Osteoblast (primary cell): Measurements from ENCODE around the gene MED13L. TPM values are rescaled to one million over a fixed set of nuclear protein-coding genes. Genes with fewer than 3 reads are reported as not detected.

Experiments used
- DNase-seq: peaks from one replicate; pipeline ENCODE4 v3.0.0; 2011; ENCODE audit warnings: low spot score, mixed read lengths; ENCODE audit not compliant: insufficient read length; ENCODE audit errors: missing footprints
- H2AFZ ChIP-seq: 2 replicates; pipeline ENCODE4 v1.6.0; 2011; ENCODE audit warnings: mild to moderate bottlenecking, low read length
- H3K27ac ChIP-seq: 2 replicates; pipeline ENCODE4 v1.5.1; 2011; ENCODE audit warnings: mild to moderate bottlenecking, low read depth, low read length, moderate library complexity
- H3K27me3 ChIP-seq: 2 replicates; pipeline ENCODE4 v1.6.0; 2012; ENCODE audit warnings: mild to moderate bottlenecking, control low read depth, inconsistent platforms, low read length, moderate library complexity; ENCODE audit not compliant: insufficient read depth
- H3K36me3 ChIP-seq: 2 replicates; pipeline ENCODE4 v1.5.1; 2011; ENCODE audit warnings: mild to moderate bottlenecking, low read length, control low read depth, moderate library complexity; ENCODE audit not compliant: insufficient read depth
- H3K4me1 ChIP-seq: 2 replicates; pipeline ENCODE4 v1.5.1; 2011; ENCODE audit warnings: mild to moderate bottlenecking, low read length, control low read depth, moderate library complexity; ENCODE audit not compliant: insufficient read depth
- H3K4me2 ChIP-seq: 2 replicates; pipeline ENCODE4 v1.6.0; 2011; ENCODE audit warnings: mild to moderate bottlenecking, low read length; ENCODE audit not compliant: insufficient read depth
- H3K4me3 ChIP-seq: fragments of 200-600 bp; sonication (generic); 3 replicates; pipeline ENCODE4 v1.5.1; 2012; ENCODE audit warnings: mild to moderate bottlenecking, low read length, inconsistent platforms; ENCODE audit not compliant: insufficient read depth
- H3K79me2 ChIP-seq: 2 replicates; pipeline ENCODE4 v1.6.0; 2012; ENCODE audit warnings: mild to moderate bottlenecking, low read length, control low read depth, inconsistent platforms; ENCODE audit not compliant: insufficient read depth
- H3K9me3 ChIP-seq: 2 replicates; pipeline ENCODE4 v1.5.1; 2011; ENCODE audit warnings: low read depth, low read length, control low read depth
- H4K20me1 ChIP-seq: 2 replicates; pipeline ENCODE4 v1.6.0; 2012; ENCODE audit warnings: mild to moderate bottlenecking, low read length, control low read depth; ENCODE audit not compliant: insufficient read depth
- CTCF ChIP-seq: IDR thresholded peaks from 2 replicates; pipeline ENCODE4 v1.5.1; 2011; ENCODE audit warnings: mild to moderate bottlenecking, low read depth, low read length, moderate library complexity; ENCODE audit errors: extremely low read depth
- total RNA-seq: library from RNA; depleted of rRNA; stranded (reverse); fragments of >200 nt; gene quantifications from 2 replicates; pipeline ENCODE4 v1.2.3, GENCODE V29; 2012

Gene MED13L
- total RNA-seq, 1 donor = 359 TPM

GRCh38 chr12:116062698-116063097 lies 214.8 kb downstream of the MED13L start:
- H3K4me3 ChIP-seq = no peak overlapping the region
- no peak overlapping the region for H3K4me2 ChIP-seq
- DNase-seq = no peak
- peaks cover 11% of the 10 kb centered on the region for H3K4me1 ChIP-seq
- H3K27me3 ChIP-seq = no peaks in the 10 kb centered on the region
- no peak overlapping the region for H3K27ac ChIP-seq
- H3K79me2 ChIP-seq = peaks cover 81% of the 10 kb centered on the region
- TF ChIP-seq CTCF = no peak
- H2AFZ ChIP-seq = no peak overlapping the region
- no peaks in the 10 kb centered on the region for H3K9me3 ChIP-seq
- H4K20me1 ChIP-seq = peaks cover 32% of the 10 kb centered on the region
- no peaks in the 10 kb centered on the region for H3K36me3 ChIP-seq

GRCh38 chr12:116060764-116061163 lies 216.7 kb downstream of the MED13L start:
- Histone ChIP-seq H3K9me3 (no peaks in the 10 kb centered on the region), H2AFZ (no peak overlapping the region), H3K4me3 (no peak overlapping the region), H3K27ac (no peak overlapping the region), H3K4me2 (no peak overlapping the region), H3K4me1 (peaks cover 8% of the 10 kb centered on the region), H4K20me1 (peaks cover 36% of the 10 kb centered on the region), H3K36me3 (no peaks in the 10 kb centered on the region), H3K79me2 (peaks cover 88% of the 10 kb centered on the region), H3K27me3 (no peaks in the 10 kb centered on the region)
- TF ChIP-seq CTCF = no peak
- DNase-seq = no peak

GRCh38 chr12:116059904-116060303 lies 217.6 kb downstream of the MED13L start:
- Histone ChIP-seq H3K79me2 (peaks cover 88% of the 10 kb centered on the region), H3K36me3 (no peaks in the 10 kb centered on the region), H3K4me1 (peaks cover 4% of the 10 kb centered on the region), H3K27me3 (no peaks in the 10 kb centered on the region), H4K20me1 (peaks cover 34% of the 10 kb centered on the region), H3K4me2 (no peak overlapping the region), H2AFZ (no peak overlapping the region), H3K27ac (no peak overlapping the region), H3K4me3 (no peak overlapping the region), H3K9me3 (no peaks in the 10 kb centered on the region)
- no peak for DNase-seq
- no peak for TF ChIP-seq CTCF

GRCh38 chr12:116058574-116058973 lies 218.9 kb downstream of the MED13L start:
- peaks cover 89% of the 10 kb centered on the region for H3K79me2 ChIP-seq
- H3K4me1 ChIP-seq = peaks cover 15% of the 10 kb centered on the region
- no peak overlapping the region for H3K4me2 ChIP-seq
- no peaks in the 10 kb centered on the region for H3K9me3 ChIP-seq
- H3K27ac ChIP-seq = no peak overlapping the region
- H3K36me3 ChIP-seq = no peaks in the 10 kb centered on the region
- no peak overlapping the region for H2AFZ ChIP-seq
- no peaks in the 10 kb centered on the region for H3K27me3 ChIP-seq
- H4K20me1 ChIP-seq = peaks cover 41% of the 10 kb centered on the region
- DNase-seq = no peak
- no peak overlapping the region for H3K4me3 ChIP-seq
- no peak for TF ChIP-seq CTCF
